Measurements from ENCODE around the gene INO80D.

Gene INO80D

DNA sequence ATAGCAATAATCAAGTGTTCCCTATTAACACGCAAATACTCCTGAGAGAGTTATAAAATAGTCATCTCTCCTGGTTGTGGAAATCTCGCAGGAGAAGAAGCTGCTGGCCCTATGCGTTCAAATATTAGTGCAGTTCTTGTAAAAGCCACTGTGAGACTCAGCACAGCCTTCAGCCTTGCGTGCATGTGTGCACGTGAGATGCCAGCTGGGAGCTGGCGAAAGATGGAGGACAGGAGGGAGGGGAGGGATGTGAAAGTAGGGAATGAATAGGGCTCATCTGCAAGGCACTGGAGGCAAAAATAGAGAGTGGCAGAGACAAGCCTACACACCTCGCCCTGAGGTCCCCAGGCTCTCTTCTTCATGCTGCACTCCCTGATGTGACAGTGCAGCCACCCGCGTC lies 126.5 kb downstream of the INO80D start:
- no peak overlapping the region for H3K27ac Mint-ChIP-seq
- DNase-seq (ENCODE audit: low spot score in 2 of 2) (no peak), ATAC-seq (no peak)
- peaks cover 11% of the 10 kb centered on the region for H3K4me1 Mint-ChIP-seq
- no peak overlapping the region for H3K4me3 Mint-ChIP-seq
- H3K9me3 Mint-ChIP-seq, result no peaks in the 10 kb centered on the region
- H3K36me3 Mint-ChIP-seq, result peaks cover 6% of the 10 kb centered on the region

- DNase-seq (ENCODE audit: low spot score in 2 of 2) (no peak), ATAC-seq (peak; percentile 83)
- peaks cover 6% of the 10 kb centered on the region for H3K36me3 Mint-ChIP-seq
- peaks cover 4% of the 10 kb centered on the region for H3K9me3 Mint-ChIP-seq
- H3K4me3 Mint-ChIP-seq, result no peak overlapping the region
- H3K27ac Mint-ChIP-seq, result no peak overlapping the region
- H3K4me1 Mint-ChIP-seq, result peaks cover 11% of the 10 kb centered on the region
These were observed 128.4 kb downstream of the INO80D start for GRCh38 chr2:205957452-205958154.

DNA sequence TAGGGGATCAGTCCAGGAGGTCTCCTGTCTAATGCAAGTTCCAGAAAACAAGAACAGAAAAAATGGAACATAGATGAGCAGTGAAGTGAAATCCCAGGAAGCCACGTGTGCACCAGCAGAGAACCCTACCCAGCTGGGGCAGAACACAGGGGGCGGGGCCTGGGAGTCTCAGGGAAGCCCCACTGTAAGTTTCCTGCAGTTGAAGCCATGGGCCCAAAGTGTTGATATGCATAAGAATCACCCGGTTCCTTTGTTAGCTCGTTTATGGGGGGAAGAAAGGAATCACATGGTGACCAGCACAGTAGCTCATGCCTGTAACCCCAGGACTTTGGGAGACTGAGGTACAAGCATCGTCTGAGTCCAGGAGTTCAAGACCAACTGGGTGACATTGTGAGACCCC lies 131.3 kb downstream of the INO80D start:
- peaks cover 6% of the 10 kb centered on the region for H3K36me3 Mint-ChIP-seq
- no peak for ATAC-seq

DNA sequence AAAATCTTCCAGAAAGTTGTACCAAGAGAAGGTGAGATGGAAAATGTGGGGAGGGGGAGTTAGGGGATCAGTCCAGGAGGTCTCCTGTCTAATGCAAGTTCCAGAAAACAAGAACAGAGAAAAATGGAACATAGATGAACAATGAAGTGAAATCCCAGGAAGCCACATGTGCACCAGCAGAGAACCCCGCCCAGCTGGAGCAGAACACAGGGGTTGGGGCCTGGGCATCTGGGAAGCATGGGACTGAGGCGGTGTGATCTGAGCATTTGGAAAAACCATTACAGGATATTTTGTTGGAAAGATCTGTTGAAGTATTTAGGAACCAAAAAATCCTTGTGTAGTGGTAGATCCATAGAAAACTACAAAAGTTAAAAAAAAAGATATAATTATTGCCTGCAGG lies 133.7 kb downstream of the INO80D start:
- H3K27ac Mint-ChIP-seq, result no peak overlapping the region
- no peak overlapping the region for H3K4me3 Mint-ChIP-seq
- no peak for DNase-seq (ENCODE audit: low spot score in 2 of 2)
- peaks cover 2% of the 10 kb centered on the region for H3K4me1 Mint-ChIP-seq
- no peak for ATAC-seq
- peaks cover 5% of the 10 kb centered on the region for H3K9me3 Mint-ChIP-seq
- peaks cover 6% of the 10 kb centered on the region for H3K36me3 Mint-ChIP-seq

More for the DNA sequence above, 131.3 kb downstream of the INO80D start:
- no peak overlapping the region for H3K27ac Mint-ChIP-seq
- no peak overlapping the region for H3K4me3 Mint-ChIP-seq
- DNase-seq (ENCODE audit: low spot score in 2 of 2), result no peak
- H3K4me1 Mint-ChIP-seq, result peaks cover 11% of the 10 kb centered on the region
- H3K9me3 Mint-ChIP-seq, result peaks cover 5% of the 10 kb centered on the region

GRCh38 chr2:205948883-205949282 lies 137.1 kb downstream of the INO80D start:
- Mint-ChIP-seq H3K4me1 (no peaks in the 10 kb centered on the region), H3K9me3 (peaks cover 5% of the 10 kb centered on the region), H3K4me3 (no peak overlapping the region), H3K36me3 (no peaks in the 10 kb centered on the region), H3K27ac (no peak overlapping the region)
- ATAC-seq, result no peak
- DNase-seq (ENCODE audit: low spot score in 2 of 2), result no peak

GRCh38 chr2:205948496-205948837 lies 137.5 kb downstream of the INO80D start:
- ATAC-seq (no peak), DNase-seq (ENCODE audit: low spot score in 2 of 2) (no peak)
- H3K9me3 Mint-ChIP-seq, result peaks cover 5% of the 10 kb centered on the region
- H3K27ac Mint-ChIP-seq, result no peak overlapping the region
- H3K36me3 Mint-ChIP-seq, result no peaks in the 10 kb centered on the region
- no peak overlapping the region for H3K4me3 Mint-ChIP-seq
- H3K4me1 Mint-ChIP-seq, result no peaks in the 10 kb centered on the region

DNA sequence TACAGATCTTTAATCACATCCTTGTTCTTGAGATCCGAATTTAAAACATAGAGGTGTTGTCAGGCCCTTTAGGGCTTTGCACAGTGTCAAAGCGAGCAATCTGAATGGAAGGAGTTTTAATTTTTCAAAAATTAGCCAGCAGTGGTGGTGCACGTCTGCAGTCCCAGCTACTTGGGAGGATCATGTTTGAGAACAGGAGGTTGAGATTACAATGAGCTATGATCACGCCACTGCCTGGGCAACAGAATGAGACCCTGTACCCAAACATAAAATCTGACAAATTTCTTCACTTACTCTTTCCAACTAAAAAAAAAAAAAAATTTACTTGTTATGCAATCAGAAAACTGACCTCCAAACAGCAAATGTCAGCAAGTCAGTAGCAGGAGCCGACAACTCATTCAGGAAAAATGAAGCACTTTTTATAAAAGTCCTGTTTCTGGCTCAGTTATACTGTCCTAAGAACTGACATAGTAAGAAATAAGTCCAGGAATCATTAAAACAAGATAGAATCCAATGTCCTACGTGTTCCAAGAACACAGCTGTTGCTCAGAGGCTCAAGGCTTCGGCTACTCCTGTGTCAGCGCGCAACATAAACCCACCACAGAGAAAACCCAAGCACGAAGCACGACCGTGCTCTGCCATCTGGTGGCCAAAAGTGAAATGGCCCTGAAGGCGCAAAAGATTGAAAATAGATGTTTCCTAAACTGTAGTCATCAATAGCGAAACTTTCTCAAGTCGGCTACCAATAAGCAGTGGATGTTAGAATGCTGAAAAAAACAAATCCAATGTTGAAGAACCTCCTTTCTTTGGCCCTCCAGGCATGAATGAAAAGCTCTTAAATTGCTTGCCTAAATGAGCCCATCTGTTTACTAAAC lies 138.1 kb downstream of the INO80D start:
- peaks cover 4% of the 10 kb centered on the region for H3K9me3 Mint-ChIP-seq
- no peak overlapping the region for H3K4me3 Mint-ChIP-seq
- H3K4me1 Mint-ChIP-seq, result no peaks in the 10 kb centered on the region
- peak; percentile 43 to 77 for DNase-seq (ENCODE audit: low spot score in 2 of 2)
- peak; percentile 67 for ATAC-seq
- no peaks in the 10 kb centered on the region for H3K36me3 Mint-ChIP-seq
- no peak overlapping the region for H3K27ac Mint-ChIP-seq

DNA sequence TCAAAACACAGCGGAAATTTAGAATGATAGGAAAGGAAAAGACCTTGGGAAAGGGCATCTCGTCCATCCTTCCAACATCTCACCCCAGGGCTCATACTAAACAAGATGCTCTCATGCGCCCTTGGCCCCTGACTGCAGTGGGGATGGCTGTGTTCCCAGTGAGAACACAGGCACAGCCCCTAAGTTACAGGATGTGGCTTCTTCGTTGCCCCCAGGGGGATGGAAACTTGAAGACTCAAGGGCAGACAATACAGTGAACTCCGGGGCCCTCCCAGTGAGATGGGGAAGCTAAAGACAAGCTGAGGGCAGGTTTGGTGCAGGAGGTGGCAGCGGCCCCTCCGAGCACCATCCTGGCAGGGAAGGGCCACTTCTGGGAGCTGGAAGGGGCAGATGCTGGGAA lies 139.7 kb downstream of the INO80D start:
- Mint-ChIP-seq H3K9me3 (no peaks in the 10 kb centered on the region), H3K36me3 (no peaks in the 10 kb centered on the region), H3K4me1 (no peaks in the 10 kb centered on the region), H3K4me3 (no peak overlapping the region), H3K27ac (no peak overlapping the region)
- no peak for DNase-seq (ENCODE audit: low spot score in 2 of 2)
- ATAC-seq, result no peak
